HCT116 (cell line): ENCODE results near the gene MARCKSL1. TPM values are rescaled to one million over a fixed set of nuclear protein-coding genes. Genes with fewer than 3 reads are reported as not detected.
A peak's percentile ranks its signal among the peaks of the same experiment; 100 is the strongest.

Source experiments
- ATAC-seq: fragments of 200-7000 bp; cut with Tn5 transposase; 2 replicates; pipeline ENCODE4 v1.9.1; 2020; ENCODE audit warnings: mild to moderate bottlenecking, moderate library complexity
- BruUV-seq: library from RNA; stranded (reverse); fragments of 400-500 nt; replicated peaks from 2 replicates; lab custom pipeline; 2021; lab: Mats Ljungman, UMichigan
- CTCF ChIA-PET: fragments of 300-600 bp; sonication (Branson Sonifier 250); formaldehyde crosslinking; loops from one replicate; lab custom pipeline; 2021; ENCODE audit warnings: antibody characterized with exemption; lab: Charles Lee
- POLR2A ChIA-PET: fragments of 300-600, 350-600 bp; sonication (Branson Sonifier 250); formaldehyde crosslinking; loops from one replicate; lab custom pipeline; 2021; ENCODE audit warnings: antibody characterized with exemption; lab: Charles Lee
- RAD21 ChIA-PET, 2 experiments: fragments of 300-600 bp; sonication (Branson Sonifier 250); formaldehyde crosslinking; loops; one replicate each; lab custom pipeline; 2023; ENCODE audit warnings: low total read pairs in 2 of 2; ENCODE audit not compliant: uncharacterized antibody in 2 of 2, unreplicated experiment in 2 of 2, low non-redundant PET in 1 of 2; lab: Charles Lee
- DNase-seq: peaks from one replicate; pipeline ENCODE4 v3.0.0-alpha.2; 2010; ENCODE audit warnings: low read depth, low spot score
- H2AFZ ChIP-seq: fragments of 200-600 bp; shearing (Covaris generic), sonication (generic); 2 replicates; pipeline ENCODE4 v1.6.1; 2017; ENCODE audit warnings: low read depth, mixed run types, mixed read lengths, antibody characterized with exemption, low read length; ENCODE audit not compliant: poor library complexity, severe bottlenecking
- H3K27ac ChIP-seq: 2 replicates; pipeline ENCODE4 v1.5.1; 2012; ENCODE audit warnings: low read depth, low read length
- H3K27me3 ChIP-seq: fragments of 200-600 bp; sonication (generic); 2 replicates; pipeline ENCODE4 v1.6.1; 2016; ENCODE audit warnings: mixed run types, low read length, mixed read lengths; ENCODE audit not compliant: insufficient read depth
- H3K36me3 ChIP-seq, 2 experiments: fragments of 200-500 bp in 1 of 2; fragments of 200-600 bp in 1 of 2; sonication (Bioruptor generic) in 1 of 2; sonication (generic) in 1 of 2; 2 replicates each; pipeline versions ENCODE4 v1.5.1 to v1.6.1; 2014 to 2016; ENCODE audit warnings: low read length in 2 of 2, inconsistent platforms in 1 of 2, mixed read lengths in 1 of 2, mixed run types in 1 of 2; ENCODE audit not compliant: insufficient read depth in 2 of 2, control insufficient read depth in 1 of 2
- H3K4me1 ChIP-seq, 2 experiments: fragments of 200-600 bp in 1 of 2; sonication (generic) in 1 of 2; 2 replicates each; pipeline versions ENCODE4 v1.5.1 to v1.6.1; 2012 to 2017; ENCODE audit warnings: low read length in 2 of 2, inconsistent platforms in 1 of 2, mild to moderate bottlenecking in 1 of 2, mixed read lengths in 1 of 2, mixed run types in 1 of 2, moderate library complexity in 1 of 2; ENCODE audit not compliant: insufficient read depth in 2 of 2, control insufficient read depth in 1 of 2
- H3K4me2 ChIP-seq: fragments of 200-600 bp; sonication (generic); 2 replicates; pipeline ENCODE4 v1.6.1; 2017; ENCODE audit warnings: mixed run types, low read length, mixed read lengths
- H3K4me3 ChIP-seq, 2 experiments: fragments of 200-600 bp in 1 of 2; sonication (generic) in 1 of 2; replicated peaks in 1 of 2; 2 replicates each; pipeline ENCODE4 v1.5.1; 2011 to 2016; ENCODE audit warnings: low read length in 2 of 2, control low read depth in 1 of 2, low read depth in 1 of 2, mild to moderate bottlenecking in 1 of 2, mixed read lengths in 1 of 2, mixed run types in 1 of 2
- H3K79me2 ChIP-seq: fragments of 200-600 bp; sonication (generic); 2 replicates; pipeline ENCODE4 v1.6.1; 2017; ENCODE audit warnings: mild to moderate bottlenecking, mixed run types, low read length, moderate library complexity, mixed read lengths; ENCODE audit not compliant: insufficient read depth
- H3K9ac ChIP-seq: fragments of 200-600 bp; sonication (generic); 2 replicates; pipeline ENCODE4 v1.6.1; 2016; ENCODE audit warnings: low read length, mixed read lengths
- H3K9me2 ChIP-seq: fragments of 200-600 bp; sonication (generic), shearing (Covaris generic); 2 replicates; pipeline ENCODE4 v1.6.1; 2017; ENCODE audit warnings: mixed run types, mild to moderate bottlenecking, moderate library complexity; ENCODE audit not compliant: insufficient read depth
- H3K9me3 ChIP-seq, 2 experiments: fragments of 200-500 bp in 1 of 2; fragments of 200-600 bp in 1 of 2; sonication (Bioruptor generic) in 1 of 2; sonication (generic) in 1 of 2; 2 replicates each; pipeline ENCODE4 v1.6.1; 2014 to 2017; ENCODE audit warnings: low read length in 2 of 2, mixed read lengths in 2 of 2, inconsistent platforms in 1 of 2, low read depth in 1 of 2, mild to moderate bottlenecking in 1 of 2, mixed run types in 1 of 2, moderate library complexity in 1 of 2; ENCODE audit not compliant: control insufficient read depth in 1 of 2, insufficient read depth in 1 of 2
- H4K20me1 ChIP-seq: fragments of 200-600 bp; sonication (generic), shearing (Covaris generic); 2 replicates; pipeline ENCODE4 v1.6.1; 2017; ENCODE audit warnings: mixed run types, mild to moderate bottlenecking, moderate library complexity; ENCODE audit not compliant: insufficient read depth
- POLR2AphosphoS5 ChIP-seq: IDR thresholded peaks from 2 replicates; pipeline ENCODE4 v1.6.1; 2011; ENCODE audit warnings: mild to moderate bottlenecking, low read depth, low read length, moderate library complexity
- intact Hi-C: fragments of 100-400 bp; cut with micrococcal nuclease; formaldehyde crosslinking; loops from 2 replicates; pipeline ENCODE4 v1.10.0; 2022
- total RNA-seq: library from RNA; stranded (reverse); gene quantifications from one replicate; pipeline ENCODE4 v1.2.1, GENCODE V29; 2021; ENCODE audit not compliant: unreplicated experiment
- TF ChIP-seq, protein P1 (sequence below): IDR thresholded peaks from 2 replicates; pipeline ENCODE4 v1.6.1; 2012; ENCODE audit warnings: low read depth

MARCKSL1 gene
- total RNA-seq, 1 experiment from 2014 or later: 127 TPM

- intact Hi-C loops: no loop called here
Measured at GRCh38 chr1:32334274-32334861, 1.7 kb downstream of the MARCKSL1 start.

More at GRCh38 chr1:32334274-32334861, 1.7 kb downstream of the MARCKSL1 start:
- peak overlapping the region; percentile 61 to 77 for H3K4me3 ChIP-seq
- POLR2A ChIA-PET: interaction anchor here (0.7 kb wide), 2 partner anchors 9 to 17 kb away, joined by 3 read pairs; no protein-coding TSS in a partner anchor
- peak overlapping the region; percentile 93 for H3K4me2 ChIP-seq
- no peaks in the 10 kb centered on the region for H4K20me1 ChIP-seq
- ATAC-seq (no peak), DNase-seq (no peak)
- H3K27ac ChIP-seq: peak overlapping the region; percentile 70; the same call in 1 of the 2 replicates
- RAD21 ChIA-PET: no interaction called here
- peaks cover 6 to 35% of the 10 kb centered on the region in 2 experiments; a peak in 3 of 4 replicates for H3K36me3 ChIP-seq
- no peak overlapping the region for H2AFZ ChIP-seq
- peak overlapping the region; percentile 78 for H3K9ac ChIP-seq
- no peaks in the 10 kb centered on the region for H3K27me3 ChIP-seq
- H3K79me2 ChIP-seq: peaks cover 24% of the 10 kb centered on the region
- peak; percentile 33; the same call in 1 of the 2 replicates for TF ChIP-seq POLR2AphosphoS5
- TF ChIP-seq, protein P1, sequence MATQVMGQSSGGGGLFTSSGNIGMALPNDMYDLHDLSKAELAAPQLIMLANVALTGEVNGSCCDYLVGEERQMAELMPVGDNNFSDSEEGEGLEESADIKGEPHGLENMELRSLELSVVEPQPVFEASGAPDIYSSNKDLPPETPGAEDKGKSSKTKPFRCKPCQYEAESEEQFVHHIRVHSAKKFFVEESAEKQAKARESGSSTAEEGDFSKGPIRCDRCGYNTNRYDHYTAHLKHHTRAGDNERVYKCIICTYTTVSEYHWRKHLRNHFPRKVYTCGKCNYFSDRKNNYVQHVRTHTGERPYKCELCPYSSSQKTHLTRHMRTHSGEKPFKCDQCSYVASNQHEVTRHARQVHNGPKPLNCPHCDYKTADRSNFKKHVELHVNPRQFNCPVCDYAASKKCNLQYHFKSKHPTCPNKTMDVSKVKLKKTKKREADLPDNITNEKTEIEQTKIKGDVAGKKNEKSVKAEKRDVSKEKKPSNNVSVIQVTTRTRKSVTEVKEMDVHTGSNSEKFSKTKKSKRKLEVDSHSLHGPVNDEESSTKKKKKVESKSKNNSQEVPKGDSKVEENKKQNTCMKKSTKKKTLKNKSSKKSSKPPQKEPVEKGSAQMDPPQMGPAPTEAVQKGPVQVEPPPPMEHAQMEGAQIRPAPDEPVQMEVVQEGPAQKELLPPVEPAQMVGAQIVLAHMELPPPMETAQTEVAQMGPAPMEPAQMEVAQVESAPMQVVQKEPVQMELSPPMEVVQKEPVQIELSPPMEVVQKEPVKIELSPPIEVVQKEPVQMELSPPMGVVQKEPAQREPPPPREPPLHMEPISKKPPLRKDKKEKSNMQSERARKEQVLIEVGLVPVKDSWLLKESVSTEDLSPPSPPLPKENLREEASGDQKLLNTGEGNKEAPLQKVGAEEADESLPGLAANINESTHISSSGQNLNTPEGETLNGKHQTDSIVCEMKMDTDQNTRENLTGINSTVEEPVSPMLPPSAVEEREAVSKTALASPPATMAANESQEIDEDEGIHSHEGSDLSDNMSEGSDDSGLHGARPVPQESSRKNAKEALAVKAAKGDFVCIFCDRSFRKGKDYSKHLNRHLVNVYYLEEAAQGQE: no peak
- no peaks in the 10 kb centered on the region for H3K9me3 ChIP-seq
- no peaks in the 10 kb centered on the region for H3K9me2 ChIP-seq
- CTCF ChIA-PET: no interaction called here
- peaks cover 22 to 62% of the 10 kb centered on the region in 2 experiments for H3K4me1 ChIP-seq
- BruUV-seq: no TSS peak
